Measurements from ENCODE around the gene TIMD4. TPM values are rescaled to one million over a fixed set of nuclear protein-coding genes. Genes with fewer than 3 reads are reported as not detected.
"Not testable (repeated sequence)": the region's sequence is repeated elsewhere in the genome, so short reads cannot be mapped to it uniquely, and the experiment has no call there.

TIMD4 gene
- total RNA-seq, 2 experiments from 2014 or later, result 1.8 to 3.1 TPM

DNA sequence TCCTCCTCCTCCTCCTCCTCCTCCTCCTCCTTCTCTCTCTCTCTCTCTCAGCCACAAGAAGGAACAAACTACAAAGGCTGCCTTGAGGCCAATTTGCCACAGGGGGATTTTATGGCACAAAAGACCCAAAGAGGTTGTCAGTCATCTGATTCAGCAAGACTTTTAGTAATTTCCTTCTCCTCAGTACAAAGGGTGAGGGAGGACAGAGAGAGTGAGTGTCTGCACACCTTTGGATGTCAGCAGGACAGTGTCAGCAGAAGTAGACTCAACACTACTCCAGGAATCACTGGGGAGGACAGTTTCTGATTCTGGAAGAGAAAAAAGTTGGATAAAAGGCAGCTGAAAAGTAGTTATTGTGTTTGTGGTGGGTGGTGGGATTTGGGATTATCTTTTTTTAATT lies 13.6 kb downstream of the TIMD4 start:
- ChIA-PET CTCF (no interaction called here), POLR2A (no interaction called here)
- Mint-ChIP-seq H3K36me3 (no peaks in the 10 kb centered on the region), H3K4me1 (ENCODE audit: low read depth) (peaks cover 3% of the 10 kb centered on the region), H3K4me3 (no peak overlapping the region), H3K27me3 (no peaks in the 10 kb centered on the region), H3K9me3 (no peaks in the 10 kb centered on the region), H3K27ac (no peak overlapping the region)
- no peak for DNase-seq
- intact Hi-C loops (cut with micrococcal nuclease), result no loop called here

DNA sequence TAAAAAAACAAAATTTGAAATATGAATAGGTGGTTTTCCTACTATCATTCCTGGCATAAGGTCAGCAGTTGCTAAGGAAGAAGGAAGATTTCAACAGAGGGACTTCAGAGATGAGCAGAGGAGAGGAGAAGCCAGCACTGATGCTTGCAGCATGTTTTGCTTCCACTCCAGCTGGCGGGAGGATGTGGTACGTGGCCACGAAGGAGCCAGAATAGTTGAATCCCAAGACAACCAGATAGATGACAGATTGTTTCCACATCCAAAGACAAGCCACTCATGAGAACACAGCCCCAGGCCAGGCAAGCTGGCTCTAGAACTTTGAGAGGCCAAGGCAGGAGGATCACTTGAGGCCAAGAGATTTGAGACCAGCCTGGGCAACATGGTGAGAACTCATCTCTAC lies 15.1 kb downstream of the TIMD4 start:
- intact Hi-C loops (cut with micrococcal nuclease), result no loop called here
- CTCF ChIA-PET, result no interaction called here
- no peak overlapping the region for H3K27ac Mint-ChIP-seq
- no peaks in the 10 kb centered on the region for H3K36me3 Mint-ChIP-seq
- DNase-seq, result peak; percentile 49
- H3K4me1 Mint-ChIP-seq (ENCODE audit: low read depth), result peaks cover 3% of the 10 kb centered on the region
- no peaks in the 10 kb centered on the region for H3K9me3 Mint-ChIP-seq
- no peak overlapping the region for H3K4me3 Mint-ChIP-seq
- POLR2A ChIA-PET, result no interaction called here
- H3K27me3 Mint-ChIP-seq, result no peaks in the 10 kb centered on the region

DNA sequence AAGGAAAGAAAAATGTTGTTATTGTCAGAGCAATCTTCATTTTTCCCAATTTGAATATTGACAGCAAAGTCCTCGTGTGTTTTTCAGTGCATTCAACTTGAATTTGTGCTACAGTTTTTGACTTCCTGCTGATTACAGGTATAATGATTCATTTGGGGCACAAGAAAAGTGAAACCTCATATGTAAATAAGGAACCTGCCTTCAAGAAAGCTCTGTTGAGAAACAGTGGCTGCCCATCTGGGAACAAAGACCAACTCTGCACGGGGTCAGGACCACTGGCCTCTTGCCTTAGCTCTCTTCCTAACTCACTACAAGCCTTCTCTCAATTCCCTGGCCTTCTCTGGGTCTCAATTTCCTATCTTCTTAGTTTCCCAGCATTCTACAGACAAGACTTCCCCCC lies 21.0 kb downstream of the TIMD4 start:
- Mint-ChIP-seq H3K4me1 (ENCODE audit: low read depth) (peaks cover 16% of the 10 kb centered on the region), H3K27ac (peak overlapping the region; percentile 52), H3K9me3 (peaks cover 2% of the 10 kb centered on the region), H3K36me3 (peaks cover 1% of the 10 kb centered on the region), H3K27me3 (no peaks in the 10 kb centered on the region), H3K4me3 (no peak overlapping the region)
- DNase-seq, result no peak
- POLR2A ChIA-PET, result interaction anchor here (0.5 to 1.3 kb wide), 2 partner anchors 84 to 163 kb away, joined by 3 to 4 read pairs; no protein-coding TSS in a partner anchor
- CTCF ChIA-PET, result interaction anchor here (1.0 to 1.4 kb wide), 2 partner anchors 22 to 85 kb away, joined by 3 read pairs; no protein-coding TSS in a partner anchor
- intact Hi-C loops (cut with micrococcal nuclease), result loop anchor here (1.0 kb wide), 2 partner anchors 22 to 83 kb away; no protein-coding TSS in a partner anchor

DNA sequence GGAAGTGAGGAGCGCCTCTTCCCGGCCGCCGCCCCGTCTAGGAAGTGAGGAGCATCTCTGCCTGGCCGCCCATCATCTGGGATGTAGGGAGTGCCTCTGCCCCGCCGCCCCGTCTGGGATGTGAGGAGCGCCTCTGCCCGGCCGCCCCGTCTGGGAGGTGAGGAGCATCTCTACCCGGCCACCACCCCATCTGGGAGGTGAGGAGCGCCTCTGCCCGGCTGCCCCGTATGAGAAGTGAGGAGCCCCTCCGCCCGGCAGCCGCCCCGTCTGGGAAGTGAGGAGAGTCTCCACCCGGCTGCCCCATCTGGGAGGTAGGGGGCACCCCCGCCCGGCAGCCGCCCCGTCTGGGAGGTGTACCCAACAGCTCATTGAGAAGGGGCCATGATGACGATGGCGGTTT lies 22.6 kb downstream of the TIMD4 start:
- H3K4me3 Mint-ChIP-seq; CTCF ChIA-PET; H3K9me3 Mint-ChIP-seq; H3K27me3 Mint-ChIP-seq; POLR2A ChIA-PET; intact Hi-C loops (cut with micrococcal nuclease); H3K36me3 Mint-ChIP-seq; H3K27ac Mint-ChIP-seq; DNase-seq: not testable (repeated sequence)
- peaks cover 16% of the 10 kb centered on the region for H3K4me1 Mint-ChIP-seq (ENCODE audit: low read depth)

DNA sequence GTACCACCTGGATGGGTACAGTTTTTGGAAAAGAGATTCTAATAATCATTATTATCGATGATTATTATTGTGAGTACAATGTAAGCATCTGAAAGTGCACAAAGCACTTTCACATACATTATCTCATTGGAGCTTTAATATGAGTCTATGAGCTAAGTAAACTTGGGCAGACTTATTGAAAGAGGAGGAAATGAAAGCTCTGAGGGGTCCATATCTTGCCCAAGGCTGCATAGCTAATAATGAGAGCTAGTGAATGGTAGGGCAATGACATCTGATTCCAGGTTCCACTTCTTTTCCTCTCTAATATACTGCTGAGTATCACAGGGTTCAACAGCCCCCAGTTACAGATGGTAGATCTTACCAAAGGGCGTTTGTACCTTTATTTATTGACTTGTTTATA lies 26.1 kb downstream of the TIMD4 start:
- peaks cover 2% of the 10 kb centered on the region for H3K9me3 Mint-ChIP-seq
- H3K4me3 Mint-ChIP-seq, result no peak overlapping the region
- no peaks in the 10 kb centered on the region for H3K27me3 Mint-ChIP-seq
- DNase-seq, result no peak
- ChIA-PET CTCF (interaction anchor here (0.8 to 1.6 kb wide), 2 partner anchors 101 to 157 kb away, joined by 3 read pairs; no protein-coding TSS in a partner anchor), POLR2A (no interaction called here)
- H3K36me3 Mint-ChIP-seq, result peaks cover 1% of the 10 kb centered on the region
- H3K27ac Mint-ChIP-seq, result no peak overlapping the region
- H3K4me1 Mint-ChIP-seq (ENCODE audit: low read depth), result peaks cover 32% of the 10 kb centered on the region
- intact Hi-C loops (cut with micrococcal nuclease), result no loop called here

DNA sequence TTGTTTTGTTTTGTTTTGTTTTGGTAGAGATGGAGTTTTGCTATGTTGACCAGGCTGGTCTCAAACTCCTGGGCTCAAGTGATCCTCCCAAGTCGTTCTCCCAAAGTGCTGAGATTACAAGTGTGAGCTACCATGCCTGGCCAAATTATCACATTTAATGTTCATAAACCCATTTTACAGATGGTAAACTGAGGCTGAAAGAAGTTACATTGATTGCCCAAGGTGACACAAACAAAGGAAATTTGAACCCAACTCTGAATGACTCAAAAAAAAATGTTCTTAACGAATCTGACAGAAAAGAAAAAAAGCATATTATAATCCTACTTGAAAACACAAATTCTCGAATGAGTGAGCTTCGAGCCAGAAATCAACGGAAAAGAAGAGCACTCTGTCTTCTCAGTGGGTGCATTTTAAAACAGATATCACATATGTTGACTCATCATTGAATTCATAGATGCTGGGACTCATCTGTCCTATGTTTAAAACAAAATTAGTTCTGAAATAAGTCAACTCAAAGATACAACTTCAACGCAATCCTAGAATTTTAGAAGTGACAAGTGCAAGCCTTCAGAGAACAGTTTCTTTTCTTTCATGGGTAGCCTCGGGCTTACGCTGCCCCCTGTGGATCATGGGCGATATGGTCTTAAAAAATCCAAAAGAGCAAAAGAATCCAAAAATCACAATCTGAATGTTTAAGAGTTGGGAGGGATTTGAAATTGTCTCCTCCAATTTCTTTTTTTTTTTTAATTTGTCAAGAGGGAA lies 28.4 kb downstream of the TIMD4 start:
- no peaks in the 10 kb centered on the region for H3K27me3 Mint-ChIP-seq
- peak overlapping the region; percentile 76 for H3K27ac Mint-ChIP-seq
- peak; percentile 77 for DNase-seq

DNA sequence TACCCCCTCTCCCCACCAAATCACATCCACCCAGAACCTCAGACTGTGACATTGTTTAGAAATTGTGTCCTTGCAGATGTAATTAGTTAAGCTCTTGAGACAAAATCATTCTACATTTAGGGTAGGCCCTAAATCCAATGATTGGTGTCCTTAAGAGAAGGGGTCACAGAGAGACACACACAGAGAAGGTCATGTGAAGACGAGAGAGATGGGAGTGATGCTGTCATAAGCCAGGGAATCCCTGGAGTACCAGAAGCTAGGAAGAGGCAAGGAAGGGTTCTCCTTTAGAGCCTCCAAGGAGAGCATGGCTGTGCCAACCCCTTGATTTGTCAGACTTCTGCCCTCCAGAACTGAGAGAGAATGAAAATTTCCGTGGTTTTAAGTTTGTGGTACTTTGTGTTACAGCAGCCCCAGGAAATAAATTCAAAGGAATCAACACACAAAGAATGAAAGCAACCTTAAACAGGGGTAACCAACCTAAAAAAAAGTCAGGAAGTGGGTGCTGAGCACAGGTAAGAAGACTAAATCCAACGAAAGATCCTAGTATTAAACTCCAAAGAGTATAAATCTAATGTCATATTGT lies 33.6 kb downstream of the TIMD4 start:
- DNase-seq, result no peak
- Mint-ChIP-seq H3K36me3 (no peaks in the 10 kb centered on the region), H3K27ac (peak overlapping the region; percentile 42), H3K27me3 (no peaks in the 10 kb centered on the region), H3K4me3 (no peak overlapping the region), H3K4me1 (ENCODE audit: low read depth) (peaks cover 52% of the 10 kb centered on the region), H3K9me3 (peaks cover 4% of the 10 kb centered on the region)
- ChIA-PET POLR2A (interaction anchor here (0.7 kb wide), 1 partner anchor 9 kb away, joined by 3 read pairs; no protein-coding TSS in a partner anchor), CTCF (interaction anchor here (1.3 to 1.4 kb wide), 2 partner anchors 93 to 205 kb away, joined by 3 to 4 read pairs; no protein-coding TSS in a partner anchor)
- intact Hi-C loops (cut with micrococcal nuclease), result loop anchor here (1.0 to 10.0 kb wide), 3 partner anchors 9 to 675 kb away; partner anchors contain the start of gene NIPAL4

More for the DNA sequence above, 28.4 kb downstream of the TIMD4 start:
- Mint-ChIP-seq H3K36me3 (peaks cover under 1% of the 10 kb centered on the region), H3K9me3 (peaks cover 5% of the 10 kb centered on the region), H3K4me1 (ENCODE audit: low read depth) (peaks cover 32% of the 10 kb centered on the region), H3K4me3 (peak overlapping the region; percentile 8)
- POLR2A ChIA-PET, result interaction anchor here (2.0 kb wide), 1 partner anchor 14 kb away, joined by 8 read pairs; no protein-coding TSS in a partner anchor
- CTCF ChIA-PET, result interaction anchor here (0.6 to 2.0 kb wide), 13 partner anchors 10 to 267 kb away, joined by 3 to 16 read pairs (median 3); no protein-coding TSS in a partner anchor
- intact Hi-C loops (cut with micrococcal nuclease), result loop anchor here (1.0 to 2.0 kb wide), 6 partner anchors 14 to 1318 kb away; no protein-coding TSS in a partner anchor

DNA sequence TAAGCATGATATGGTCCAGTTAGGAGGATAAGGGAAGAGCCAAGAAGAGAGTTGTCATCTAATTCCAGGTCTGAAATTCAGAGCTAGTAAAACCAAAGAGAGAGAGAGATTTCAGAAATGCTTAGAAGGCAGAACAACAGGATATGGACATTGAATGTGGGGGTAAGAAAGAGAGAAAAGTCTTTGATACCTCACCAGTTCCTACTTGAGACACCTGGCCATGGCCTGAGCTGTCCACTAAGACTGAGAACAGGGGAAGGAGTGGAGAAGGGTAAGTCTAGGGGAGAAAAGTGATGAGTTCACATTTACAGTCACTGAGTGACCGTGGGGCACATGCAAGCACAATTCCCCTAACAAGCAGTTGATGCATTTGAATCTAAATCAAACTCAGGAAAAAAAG lies 35.5 kb downstream of the TIMD4 start:
- DNase-seq, result no peak
- ChIA-PET POLR2A (interaction anchor here (1.1 kb wide), 1 partner anchor 215 kb away, joined by 3 read pairs; the partner anchor contains the start of gene MED7), CTCF (no interaction called here)
- Mint-ChIP-seq H3K4me1 (ENCODE audit: low read depth) (peaks cover 43% of the 10 kb centered on the region), H3K36me3 (no peaks in the 10 kb centered on the region), H3K4me3 (no peak overlapping the region), H3K27ac (peak overlapping the region; percentile 30), H3K9me3 (peaks cover 4% of the 10 kb centered on the region), H3K27me3 (no peaks in the 10 kb centered on the region)
- intact Hi-C loops (cut with micrococcal nuclease), result loop anchor here (10.0 kb wide), 2 partner anchors 537 to 677 kb away; partner anchors contain the start of gene NIPAL4

GRCh38 chr5:156925767-156926166 lies 37.3 kb downstream of the TIMD4 start:
- DNase-seq, POLR2A ChIA-PET, H3K9me3 Mint-ChIP-seq, H3K4me3 Mint-ChIP-seq, H3K27me3 Mint-ChIP-seq, CTCF ChIA-PET, H3K36me3 Mint-ChIP-seq, H3K27ac Mint-ChIP-seq: not testable (repeated sequence)
- intact Hi-C loops (cut with micrococcal nuclease), result loop anchor here (10.0 kb wide), 2 partner anchors 539 to 679 kb away; partner anchors contain the start of gene NIPAL4
- peaks cover 53% of the 10 kb centered on the region for H3K4me1 Mint-ChIP-seq (ENCODE audit: low read depth)

GRCh38 chr5:156922207-156922792 lies 40.7 kb downstream of the TIMD4 start:
- H3K4me3 Mint-ChIP-seq, result peak overlapping the region; percentile 61
- intact Hi-C loops (cut with micrococcal nuclease), result loop anchor here (1.0 to 10.0 kb wide), 6 partner anchors 187 to 937 kb away; partner anchors contain the start of genes CLINT1, HAVCR2 and NIPAL4
- peak overlapping the region; percentile 85 for H3K27ac Mint-ChIP-seq
- peaks cover 9% of the 10 kb centered on the region for H3K36me3 Mint-ChIP-seq
- DNase-seq, result no peak
- CTCF ChIA-PET, result interaction anchor here (0.9 kb wide), 1 partner anchor 103 kb away, joined by 3 read pairs; no protein-coding TSS in a partner anchor
- POLR2A ChIA-PET, result interaction anchor here (0.6 kb wide), 1 partner anchor 103 kb away, joined by 3 read pairs; no protein-coding TSS in a partner anchor
- H3K4me1 Mint-ChIP-seq (ENCODE audit: low read depth), result peaks cover 48% of the 10 kb centered on the region
- H3K9me3 Mint-ChIP-seq, result no peaks in the 10 kb centered on the region
- no peaks in the 10 kb centered on the region for H3K27me3 Mint-ChIP-seq

DNA sequence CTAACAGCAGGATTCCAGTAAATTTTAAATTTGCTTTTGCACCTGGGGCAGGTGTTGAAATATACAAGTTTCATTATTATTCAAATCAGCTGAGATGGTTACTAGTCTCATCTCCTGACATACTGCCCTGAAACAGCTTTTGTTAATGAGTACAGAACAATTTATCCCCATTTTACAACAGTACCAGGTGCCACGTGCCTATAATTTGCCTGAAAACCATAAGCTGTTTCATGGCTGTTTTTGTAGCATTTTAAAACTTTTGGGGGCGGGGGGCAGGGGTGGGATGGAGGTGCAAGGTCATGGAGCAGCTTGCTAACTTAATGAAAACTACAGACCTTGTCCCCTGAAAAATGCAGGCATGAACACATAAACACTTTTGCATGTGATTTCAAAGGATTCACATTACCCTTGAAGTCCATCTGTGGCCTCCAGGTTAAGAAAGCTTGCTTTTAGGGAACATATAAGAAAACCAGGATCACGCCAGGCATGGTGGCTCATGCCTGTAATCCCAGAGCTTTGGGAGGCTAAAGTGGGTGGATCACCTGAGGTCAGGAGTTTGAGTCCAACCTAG lies 42.1 kb downstream of the TIMD4 start:
- no peak for DNase-seq
- ChIA-PET POLR2A (interaction anchor here (0.8 to 2.3 kb wide), 13 partner anchors 8 to 518 kb away, joined by 3 to 14 read pairs (median 4); partner anchors contain the start of genes HAVCR2 and MED7), CTCF (interaction anchor here (0.8 to 2.4 kb wide), 7 partner anchors 13 to 621 kb away, joined by 3 to 16 read pairs (median 3); no protein-coding TSS in a partner anchor)
- H3K4me3 Mint-ChIP-seq, result peak overlapping the region; percentile 61
- intact Hi-C loops (cut with micrococcal nuclease), result loop anchor here (1.0 to 10.0 kb wide), 14 partner anchors 8 to 684 kb away; partner anchors contain the start of genes MED7 and NIPAL4
- H3K4me1 Mint-ChIP-seq (ENCODE audit: low read depth), result peaks cover 43% of the 10 kb centered on the region
- peak overlapping the region; percentile 85 for H3K27ac Mint-ChIP-seq
- H3K9me3 Mint-ChIP-seq, result no peaks in the 10 kb centered on the region
- H3K36me3 Mint-ChIP-seq, result peaks cover 9% of the 10 kb centered on the region
- no peaks in the 10 kb centered on the region for H3K27me3 Mint-ChIP-seq

All from activated CD4-positive, alpha-beta memory T cell treated with anti-CD3 and anti-CD28 coated beads for 36 hours (primary cell).